OCI-LY7 (cell line): ENCODE measurements around the gene MTERF4. TPM values are rescaled to one million over a fixed set of nuclear protein-coding genes. Genes with fewer than 3 reads are reported as not detected.

Experiments used
- BruUV-seq: library from RNA; stranded (reverse); fragments of 400-500 nt; replicated peaks from 2 replicates; lab custom pipeline; 2021; lab: Mats Ljungman, UMichigan
- CTCF ChIA-PET: fragments of 300-600 bp; sonication (Branson Sonifier 250); formaldehyde crosslinking; loops from one replicate; lab custom pipeline; 2022; ENCODE audit warnings: antibody characterized with exemption; ENCODE audit not compliant: unreplicated experiment; lab: Charles Lee
- POLR2A ChIA-PET: fragments of 300-600 bp; sonication (Branson Sonifier 250); formaldehyde crosslinking; loops from one replicate; lab custom pipeline; 2022; ENCODE audit warnings: antibody characterized with exemption; lab: Charles Lee
- DNase-seq: peaks from one replicate; pipeline ENCODE4 v3.0.0-alpha.2; 2015; ENCODE audit warnings: low spot score
- H2AFZ ChIP-seq: fragments of 200-600 bp; sonication (generic), shearing (Covaris generic); 2 replicates; pipeline ENCODE4 v1.6.1; 2014; ENCODE audit warnings: mild to moderate bottlenecking, antibody characterized with exemption, low read length, moderate library complexity
- H3K27ac ChIP-seq: fragments of 200-600 bp; sonication (generic); 2 replicates; pipeline ENCODE4 v1.5.1; 2014; ENCODE audit warnings: mixed run types, low read depth, mild to moderate bottlenecking, moderate library complexity, low read length, inconsistent platforms; ENCODE audit not compliant: poor library complexity, severe bottlenecking
- H3K36me3 ChIP-seq: fragments of 200-600 bp; sonication (generic); 2 replicates; pipeline ENCODE4 v1.6.1; 2014; ENCODE audit warnings: mild to moderate bottlenecking, antibody characterized with exemption, low read length, moderate library complexity, mixed read lengths; ENCODE audit not compliant: insufficient read depth
- H3K4me1 ChIP-seq: fragments of 200-600 bp; sonication (generic); 2 replicates; pipeline ENCODE4 v1.5.1; 2014; ENCODE audit warnings: mild to moderate bottlenecking, low read length; ENCODE audit not compliant: insufficient read depth, poor library complexity, severe bottlenecking
- H3K4me2 ChIP-seq: fragments of 200-600 bp; sonication (generic); 2 replicates; pipeline ENCODE4 v1.6.1; 2014; ENCODE audit warnings: mild to moderate bottlenecking, low read length
- H3K4me3 ChIP-seq: fragments of 200-600 bp; sonication (generic); 2 replicates; pipeline ENCODE4 v1.5.1; 2014; ENCODE audit warnings: mild to moderate bottlenecking, low read depth, low read length; ENCODE audit not compliant: poor library complexity, severe bottlenecking
- H3K79me2 ChIP-seq: fragments of 200-600 bp; sonication (generic); 2 replicates; pipeline ENCODE4 v1.6.1; 2016; ENCODE audit warnings: low read depth, mild to moderate bottlenecking, low read length, moderate library complexity, mixed read lengths; ENCODE audit not compliant: insufficient read depth
- H3K9me2 ChIP-seq: fragments of 200-600 bp; sonication (generic); 2 replicates; pipeline ENCODE4 v1.6.1; 2016; ENCODE audit warnings: mild to moderate bottlenecking, low read length, mixed read lengths; ENCODE audit not compliant: insufficient read depth
- H3K9me3 ChIP-seq: fragments of 200-600 bp; sonication (generic); 2 replicates; pipeline ENCODE4 v1.6.1; 2014; ENCODE audit warnings: mild to moderate bottlenecking, mixed run types, low read length, mixed read lengths
- H4K20me1 ChIP-seq: fragments of 200-600 bp; sonication (generic); 2 replicates; pipeline ENCODE4 v1.6.1; 2014; ENCODE audit warnings: mild to moderate bottlenecking, antibody characterized with exemption, low read length, moderate library complexity, mixed read lengths; ENCODE audit not compliant: insufficient read depth
- EZH2phosphoT487 ChIP-seq: fragments of 200-600 bp; sonication (generic); IDR thresholded peaks from 2 replicates; pipeline ENCODE4 v1.6.1; 2018; ENCODE audit warnings: low read depth, borderline replicate concordance, mild to moderate bottlenecking, mixed run types, antibody characterized with exemption, low read length, moderate library complexity, mixed read lengths
- intact Hi-C: fragments of 100-400 bp; cut with micrococcal nuclease; formaldehyde crosslinking; loops from one replicate; pipeline ENCODE4 v1.10.0; 2022; ENCODE audit not compliant: unreplicated experiment
- total RNA-seq, 2 experiments: library from RNA; depleted of rRNA in 1 of 2; stranded (reverse); fragments of >200 nt in 1 of 2; shearing (Covaris generic) in 1 of 2; gene quantifications; 2 replicates each; pipeline ENCODE4 v1.2.3, GENCODE V29; 2014 to 2022
- TF ChIP-seq, protein P1 (sequence below): fragments of 200-600 bp; sonication (generic); conservative IDR thresholded peaks from 2 replicates; pipeline ENCODE4 v1.5.1; 2014; ENCODE audit warnings: mild to moderate bottlenecking, antibody characterized with exemption, low read length, moderate library complexity, mixed read lengths

MTERF4 gene
- total RNA-seq, 2 experiments from 2014 or later: 48.2 to 58.9 TPM

DNA sequence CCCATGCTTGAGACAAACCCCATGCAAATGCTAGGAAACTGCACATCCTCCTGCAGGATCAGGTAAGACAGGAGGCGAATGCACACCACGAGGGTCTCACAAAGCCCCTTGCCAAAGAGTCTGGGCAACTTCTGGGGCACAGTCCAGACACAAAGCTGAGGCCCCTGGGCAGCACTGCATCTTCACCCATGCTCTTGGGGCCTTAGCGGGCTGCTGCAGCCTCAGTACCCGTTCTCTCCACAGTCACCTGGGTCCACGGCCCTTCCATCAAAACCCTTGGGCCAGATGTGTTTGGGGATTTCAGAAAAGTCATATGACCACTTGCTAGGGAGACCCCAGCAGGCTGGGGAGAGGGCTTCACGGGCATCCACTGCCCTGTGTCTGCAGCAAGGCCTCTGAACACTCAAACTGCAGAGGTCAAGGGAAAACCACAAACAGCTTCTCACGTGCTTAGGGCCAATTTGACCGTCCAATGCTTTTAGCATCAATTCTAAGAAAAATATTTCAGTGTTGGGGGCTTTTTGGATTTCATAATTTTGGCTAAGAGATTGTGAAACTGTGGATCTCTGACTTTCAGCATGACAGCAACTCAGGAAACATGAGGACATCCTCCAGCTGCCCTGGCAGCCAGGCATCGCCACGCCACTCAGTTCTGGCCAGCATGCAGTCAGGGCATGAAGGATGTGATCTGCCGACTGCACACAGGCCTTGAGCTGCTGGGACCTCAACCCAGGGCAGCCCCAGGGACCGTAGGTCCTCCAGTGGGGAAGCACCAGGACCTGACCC, 27.2 kb upstream of the MTERF4 start:
- TF ChIP-seq, protein P1, sequence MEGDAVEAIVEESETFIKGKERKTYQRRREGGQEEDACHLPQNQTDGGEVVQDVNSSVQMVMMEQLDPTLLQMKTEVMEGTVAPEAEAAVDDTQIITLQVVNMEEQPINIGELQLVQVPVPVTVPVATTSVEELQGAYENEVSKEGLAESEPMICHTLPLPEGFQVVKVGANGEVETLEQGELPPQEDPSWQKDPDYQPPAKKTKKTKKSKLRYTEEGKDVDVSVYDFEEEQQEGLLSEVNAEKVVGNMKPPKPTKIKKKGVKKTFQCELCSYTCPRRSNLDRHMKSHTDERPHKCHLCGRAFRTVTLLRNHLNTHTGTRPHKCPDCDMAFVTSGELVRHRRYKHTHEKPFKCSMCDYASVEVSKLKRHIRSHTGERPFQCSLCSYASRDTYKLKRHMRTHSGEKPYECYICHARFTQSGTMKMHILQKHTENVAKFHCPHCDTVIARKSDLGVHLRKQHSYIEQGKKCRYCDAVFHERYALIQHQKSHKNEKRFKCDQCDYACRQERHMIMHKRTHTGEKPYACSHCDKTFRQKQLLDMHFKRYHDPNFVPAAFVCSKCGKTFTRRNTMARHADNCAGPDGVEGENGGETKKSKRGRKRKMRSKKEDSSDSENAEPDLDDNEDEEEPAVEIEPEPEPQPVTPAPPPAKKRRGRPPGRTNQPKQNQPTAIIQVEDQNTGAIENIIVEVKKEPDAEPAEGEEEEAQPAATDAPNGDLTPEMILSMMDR: no peak
- TF ChIP-seq EZH2phosphoT487: no peak
- Histone ChIP-seq H3K9me2 (no peaks in the 10 kb centered on the region), H3K36me3 (peaks cover 41% of the 10 kb centered on the region), H3K4me1 (no peaks in the 10 kb centered on the region), H3K27ac (no peak overlapping the region), H3K4me3 (no peak overlapping the region), H3K4me2 (no peak overlapping the region), H3K79me2 (no peaks in the 10 kb centered on the region), H4K20me1 (no peaks in the 10 kb centered on the region), H3K9me3 (no peaks in the 10 kb centered on the region), H2AFZ (no peak overlapping the region)
- no TSS peak for BruUV-seq
- no peak for DNase-seq
- intact Hi-C loops: no loop called here
- POLR2A ChIA-PET: no interaction called here
- CTCF ChIA-PET: interaction anchor here (0.5 kb wide), 1 partner anchor 254 kb away, joined by 3 read pairs; no protein-coding TSS in a partner anchor

DNA sequence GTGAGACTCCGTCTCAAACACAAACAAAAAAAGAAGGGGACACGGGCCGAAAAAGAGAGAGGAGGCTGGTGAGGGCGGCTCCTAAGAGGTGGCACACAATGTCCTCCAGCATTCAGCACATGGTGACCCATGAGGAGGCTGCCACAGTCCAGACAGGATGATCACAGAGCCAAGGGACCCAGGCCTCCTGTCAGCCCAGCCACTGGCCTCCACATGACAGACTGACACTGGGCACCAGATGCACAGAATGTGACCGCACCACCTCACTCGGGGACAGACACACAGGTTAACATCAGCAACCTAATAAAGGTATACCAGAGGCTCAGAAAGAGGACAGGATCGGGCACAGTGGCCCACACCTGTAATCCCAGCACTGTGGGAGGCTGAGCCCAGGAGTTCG, 26.2 kb upstream of the MTERF4 start:
- Histone ChIP-seq H3K4me2 (no peak overlapping the region), H3K79me2 (no peaks in the 10 kb centered on the region), H2AFZ (no peak overlapping the region), H3K9me3 (no peaks in the 10 kb centered on the region), H4K20me1 (no peaks in the 10 kb centered on the region), H3K4me3 (no peak overlapping the region), H3K36me3 (peaks cover 46% of the 10 kb centered on the region), H3K4me1 (no peaks in the 10 kb centered on the region), H3K9me2 (no peaks in the 10 kb centered on the region), H3K27ac (no peak overlapping the region)
- TF ChIP-seq EZH2phosphoT487: no peak
- TF ChIP-seq, protein P1: no peak
- no TSS peak for BruUV-seq
- intact Hi-C loops: no loop called here
- ChIA-PET POLR2A (no interaction called here), CTCF (no interaction called here)
- no peak for DNase-seq

DNA sequence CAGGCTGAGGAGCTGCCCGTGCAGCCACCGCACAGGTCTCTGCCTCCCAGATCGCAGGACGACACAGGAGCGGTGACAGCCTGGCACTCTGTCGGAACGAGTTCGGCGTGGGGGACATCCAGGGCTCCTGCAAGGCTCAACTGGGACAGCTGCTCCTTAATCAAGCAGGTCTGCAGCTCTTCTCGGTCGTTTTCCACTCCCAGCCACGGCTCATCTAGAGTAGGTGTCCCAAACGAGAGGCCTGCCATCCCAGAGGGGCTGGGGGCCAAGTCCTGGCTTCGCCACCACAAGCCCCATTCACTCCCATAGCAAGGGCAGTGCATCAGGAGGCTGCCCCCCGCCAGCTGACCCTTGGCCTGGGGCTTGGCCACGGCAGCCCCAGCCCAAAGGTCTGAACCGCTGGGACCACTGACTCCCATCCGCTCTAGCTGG, 24.7 kb upstream of the MTERF4 start:
- Histone ChIP-seq H3K9me2 (no peaks in the 10 kb centered on the region), H3K36me3 (peaks cover 47% of the 10 kb centered on the region), H3K4me2 (no peak overlapping the region), H3K4me1 (no peaks in the 10 kb centered on the region), H2AFZ (no peak overlapping the region), H3K79me2 (no peaks in the 10 kb centered on the region), H4K20me1 (no peaks in the 10 kb centered on the region), H3K4me3 (no peak overlapping the region), H3K27ac (no peak overlapping the region), H3K9me3 (no peaks in the 10 kb centered on the region)
- POLR2A ChIA-PET: no interaction called here
- CTCF ChIA-PET: no interaction called here
- no peak for DNase-seq
- TF ChIP-seq EZH2phosphoT487: no peak
- TF ChIP-seq, protein P1: no peak
- BruUV-seq: no TSS peak
- intact Hi-C loops: no loop called here
